Mucosa of descending colon (tissue), 3 donors: ENCODE results near the gene LRRFIP1. TPM values are rescaled to one million over a fixed set of nuclear protein-coding genes. Genes with fewer than 3 reads are reported as not detected.
A peak's percentile ranks its signal among the peaks of the same experiment; 100 is the strongest.
"Not testable (repeated sequence)": the region's sequence is repeated elsewhere in the genome, so short reads cannot be mapped to it uniquely, and the experiment has no call there.

Source experiments
- ATAC-seq: fragments of 200-7000 bp; cut with Tn5 transposase; one replicate; pipeline ENCODE4 v1.9.1; 2020; ENCODE audit warnings: mild to moderate bottlenecking, moderate library complexity
- DNase-seq, 3 donors: peaks; one replicate each; pipeline ENCODE4 v3.0.0-alpha.2; 2020
- H3K36me3 ChIP-seq: fragments of 200-600 bp; one replicate; pipeline ENCODE4 v1.8.0; 2021; ENCODE audit warnings: low read depth, mild to moderate bottlenecking
- H3K4me1 ChIP-seq: fragments of 200-600 bp; one replicate; pipeline ENCODE4 v1.8.0; 2021; ENCODE audit warnings: low read depth, mild to moderate bottlenecking
- H3K4me3 ChIP-seq: fragments of 200-600 bp; one replicate; pipeline ENCODE4 v1.8.0; 2021; ENCODE audit warnings: mild to moderate bottlenecking
- H3K9me3 ChIP-seq: fragments of 200-600 bp; one replicate; pipeline ENCODE4 v1.8.0; 2021; ENCODE audit warnings: mild to moderate bottlenecking
- intact Hi-C, 2 donors: fragments of 100-400 bp; cut with DNase I in 1 of 2; cut with micrococcal nuclease in 1 of 2; formaldehyde crosslinking; loops; one replicate each; pipeline versions ENCODE4 v1.11.0 to v1.11.1; 2022; cut with DNase I, micrococcal nuclease
- total RNA-seq, 3 donors: library from RNA; stranded (reverse); fragmentation: NEBNext Ultra II Directional in 2 of 3; extraction: Animal tissue kit (Norgen Biotek cat#: 25700) in 2 of 3; gene quantifications; one replicate each; pipeline versions ENCODE4 v1.2.1 to v1.2.4, GENCODE V29; 2021 to 2023
- TF ChIP-seq, protein P1 (sequence below): fragments of 200-600 bp; IDR thresholded peaks from one replicate; pipeline ENCODE4 v1.8.0; 2022; ENCODE audit warnings: antibody characterized with exemption, mild to moderate bottlenecking
- donor health status: DM: no; HTN: no; CAD: no; lungs with moderate emphysema.
- donor health status: DM: no; HTN: no; CAD: no.
- donor health status: DM: no; HTN: yes; CAD: no.

The LRRFIP1 gene
- total RNA-seq, 3 donors from 2014 or later: 114 to 157 (median 120) TPM

DNA sequence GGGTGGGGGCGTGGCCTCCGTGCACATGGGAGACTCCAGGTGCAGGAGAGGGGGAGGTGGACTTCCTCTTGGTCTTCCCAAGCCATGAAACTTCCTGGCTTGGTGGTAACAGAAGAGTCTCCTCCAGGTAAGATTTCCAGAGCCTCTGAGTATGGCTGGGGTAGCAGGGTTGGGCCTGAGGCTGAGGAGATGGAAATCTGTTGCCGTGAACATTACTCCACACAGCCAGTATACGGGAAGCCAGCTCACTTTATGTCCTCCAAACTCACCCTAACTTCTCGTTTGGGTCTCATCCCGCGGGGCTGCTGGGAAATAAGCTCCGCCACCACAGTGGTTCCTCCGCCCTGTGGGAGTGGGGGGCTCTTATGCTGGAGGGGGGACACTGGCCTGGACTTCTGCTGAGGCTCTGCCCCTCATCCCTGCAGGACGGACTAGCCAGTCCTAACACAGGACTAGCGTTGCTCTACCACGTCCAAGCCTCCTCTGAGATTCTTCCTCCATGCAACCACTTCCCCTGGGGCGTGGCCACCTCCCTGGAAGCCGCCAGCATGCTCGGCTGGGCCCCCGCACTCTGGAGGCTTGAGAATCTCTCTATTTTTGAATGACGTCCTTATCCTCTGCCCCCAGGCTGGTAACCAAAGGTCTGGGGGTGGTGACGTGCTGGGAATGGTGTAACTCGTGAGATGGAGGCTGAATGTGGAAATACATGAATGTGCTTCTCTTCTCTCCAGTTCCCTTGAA is 36.1 kb upstream of the LRRFIP1 start:
- peak in 2 of 3 donors; percentile 85 to 89 for DNase-seq
- ATAC-seq: no peak

GRCh38 chr2:237592425-237592980 is 34.9 kb upstream of the LRRFIP1 start:
- Histone ChIP-seq H3K9me3 (no peaks in the 10 kb centered on the region), H3K36me3 (no peaks in the 10 kb centered on the region), H3K4me1 (no peaks in the 10 kb centered on the region), H3K4me3 (no peak overlapping the region)
- no peak for ATAC-seq
- intact Hi-C loops: no loop called here
- no peak for DNase-seq
- TF ChIP-seq, protein P1, sequence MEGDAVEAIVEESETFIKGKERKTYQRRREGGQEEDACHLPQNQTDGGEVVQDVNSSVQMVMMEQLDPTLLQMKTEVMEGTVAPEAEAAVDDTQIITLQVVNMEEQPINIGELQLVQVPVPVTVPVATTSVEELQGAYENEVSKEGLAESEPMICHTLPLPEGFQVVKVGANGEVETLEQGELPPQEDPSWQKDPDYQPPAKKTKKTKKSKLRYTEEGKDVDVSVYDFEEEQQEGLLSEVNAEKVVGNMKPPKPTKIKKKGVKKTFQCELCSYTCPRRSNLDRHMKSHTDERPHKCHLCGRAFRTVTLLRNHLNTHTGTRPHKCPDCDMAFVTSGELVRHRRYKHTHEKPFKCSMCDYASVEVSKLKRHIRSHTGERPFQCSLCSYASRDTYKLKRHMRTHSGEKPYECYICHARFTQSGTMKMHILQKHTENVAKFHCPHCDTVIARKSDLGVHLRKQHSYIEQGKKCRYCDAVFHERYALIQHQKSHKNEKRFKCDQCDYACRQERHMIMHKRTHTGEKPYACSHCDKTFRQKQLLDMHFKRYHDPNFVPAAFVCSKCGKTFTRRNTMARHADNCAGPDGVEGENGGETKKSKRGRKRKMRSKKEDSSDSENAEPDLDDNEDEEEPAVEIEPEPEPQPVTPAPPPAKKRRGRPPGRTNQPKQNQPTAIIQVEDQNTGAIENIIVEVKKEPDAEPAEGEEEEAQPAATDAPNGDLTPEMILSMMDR: no peak

More for the DNA sequence above, 36.1 kb upstream of the LRRFIP1 start:
- H3K36me3 ChIP-seq: no peaks in the 10 kb centered on the region
- TF ChIP-seq, protein P1: no peak
- intact Hi-C loops: no loop called here
- no peak overlapping the region for H3K4me3 ChIP-seq
- no peaks in the 10 kb centered on the region for H3K4me1 ChIP-seq
- no peaks in the 10 kb centered on the region for H3K9me3 ChIP-seq

DNA sequence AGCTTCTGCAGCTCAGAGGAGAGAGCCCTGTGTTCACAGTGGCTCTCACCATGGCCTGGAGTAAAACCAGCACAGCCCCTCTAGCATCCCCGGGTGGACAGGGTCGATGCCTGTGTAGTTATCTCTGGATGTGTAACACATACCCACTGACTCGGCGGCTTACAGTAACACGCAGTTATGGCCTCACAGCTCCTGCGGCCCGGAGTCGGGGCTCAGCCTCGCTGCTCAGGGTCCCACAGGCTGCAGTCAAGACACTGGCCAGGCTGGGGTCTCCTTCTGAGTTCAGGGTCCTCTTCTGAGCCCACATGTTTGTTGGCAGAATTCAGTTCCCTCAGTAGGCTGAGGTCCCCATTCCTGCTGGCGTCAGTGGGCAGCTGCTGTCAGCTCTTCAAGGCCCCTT is 34.4 kb upstream of the LRRFIP1 start:
- H3K4me3 ChIP-seq: no peak overlapping the region
- TF ChIP-seq, protein P1: no peak
- intact Hi-C loops: no loop called here
- H3K36me3 ChIP-seq: no peaks in the 10 kb centered on the region
- no peak for DNase-seq
- no peak for ATAC-seq
- H3K4me1 ChIP-seq: no peaks in the 10 kb centered on the region
- no peaks in the 10 kb centered on the region for H3K9me3 ChIP-seq

GRCh38 chr2:237593596-237594320 is 33.6 kb upstream of the LRRFIP1 start:
- Histone ChIP-seq H3K4me1 (no peaks in the 10 kb centered on the region), H3K36me3 (no peaks in the 10 kb centered on the region), H3K9me3 (no peaks in the 10 kb centered on the region), H3K4me3 (no peak overlapping the region)
- intact Hi-C loops: no loop called here
- peak in 1 of 3 donors; percentile 10 for DNase-seq
- TF ChIP-seq, protein P1: no peak
- ATAC-seq: no peak

GRCh38 chr2:237594514-237594871 is 32.9 kb upstream of the LRRFIP1 start:
- no peaks in the 10 kb centered on the region for H3K4me1 ChIP-seq
- H3K36me3 ChIP-seq: no peaks in the 10 kb centered on the region
- no peaks in the 10 kb centered on the region for H3K9me3 ChIP-seq
- intact Hi-C loops: no loop called here
- H3K4me3 ChIP-seq: no peak overlapping the region
- TF ChIP-seq, protein P1: no peak
- ATAC-seq (no peak), DNase-seq (no peak)

- H3K4me3 ChIP-seq, ATAC-seq, H3K36me3 ChIP-seq, H3K4me1 ChIP-seq, intact Hi-C loops, H3K9me3 ChIP-seq, DNase-seq: not testable (repeated sequence)
Measured at GRCh38 chr2:237595829-237596519, 31.4 kb upstream of the LRRFIP1 start.
